HG03095 (cell line): ENCODE measurements around the gene EXOC6B.

Experiments
- ATAC-seq: cut with Tn5 transposase; IDR thresholded peaks from one replicate; pipeline ENCODE4 v1.9.1; 2021; ENCODE audit warnings: moderate library complexity; ENCODE audit not compliant: unreplicated experiment

The EXOC6B gene

DNA sequence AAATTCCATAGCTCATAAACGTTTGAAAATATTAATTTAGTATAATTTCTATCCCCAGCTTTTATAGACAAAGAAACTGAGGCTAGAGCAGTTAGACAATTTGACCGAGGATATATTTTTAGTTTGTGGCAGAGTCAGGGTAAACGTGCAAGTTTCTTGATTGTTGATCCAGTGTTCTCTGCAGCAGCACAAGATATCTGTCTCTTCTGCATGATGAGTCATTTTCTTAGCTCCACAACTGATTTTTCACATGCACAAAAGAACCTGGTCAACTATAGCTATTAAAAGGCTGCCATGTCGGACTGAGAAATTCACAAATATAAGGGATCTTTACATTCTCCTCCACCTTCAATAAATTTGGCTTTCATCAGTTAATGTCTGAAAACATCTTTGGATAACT is 534.8 kb downstream of the EXOC6B start:
- no peak for ATAC-seq

GRCh38 chr2:72289736-72290135 is 536.1 kb downstream of the EXOC6B start:
- ATAC-seq = no peak

GRCh38 chr2:72289283-72289682 is 536.5 kb downstream of the EXOC6B start:
- no peak for ATAC-seq

- ATAC-seq = no peak
Measured at GRCh38 chr2:72278046-72278445, 547.8 kb downstream of the EXOC6B start.

DNA sequence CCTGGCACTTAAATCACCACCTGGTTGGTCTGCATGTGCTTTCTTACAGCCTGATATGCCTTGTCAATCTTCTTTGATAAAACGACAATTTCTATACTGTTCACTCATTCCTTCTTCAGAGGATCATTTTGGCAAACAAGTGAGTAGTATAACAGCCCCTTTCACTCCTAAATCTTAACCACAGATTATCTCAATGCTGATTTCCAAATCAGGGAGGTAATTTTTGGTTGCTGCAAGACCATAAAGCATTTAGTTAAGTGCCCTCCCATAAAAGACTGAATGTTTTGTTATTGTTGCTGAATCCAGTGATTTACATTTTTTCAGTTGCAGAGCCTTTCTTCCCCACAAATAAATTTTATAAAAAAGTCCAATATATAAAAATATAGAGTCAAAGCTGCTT is 549.0 kb downstream of the EXOC6B start:
- no peak for ATAC-seq

DNA sequence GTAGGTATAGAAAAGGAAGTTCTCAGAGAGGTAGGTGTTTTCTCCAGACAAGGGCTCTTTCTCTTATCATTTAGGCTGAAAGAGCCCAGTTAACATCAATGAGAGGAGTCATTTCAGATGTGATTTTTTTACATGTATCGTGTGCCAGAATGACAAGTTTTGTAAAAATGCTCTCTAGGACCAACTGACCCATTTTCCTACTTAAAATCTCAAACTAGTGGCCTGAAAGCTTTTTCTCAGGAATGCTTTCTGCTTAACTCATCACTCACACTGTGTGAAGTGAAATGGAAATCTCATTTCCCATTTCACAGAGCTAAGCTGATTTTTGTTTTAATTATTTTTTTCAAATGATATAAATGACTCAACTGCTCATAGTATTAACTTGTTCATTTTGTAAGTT is 549.5 kb downstream of the EXOC6B start:
- no peak for ATAC-seq

DNA sequence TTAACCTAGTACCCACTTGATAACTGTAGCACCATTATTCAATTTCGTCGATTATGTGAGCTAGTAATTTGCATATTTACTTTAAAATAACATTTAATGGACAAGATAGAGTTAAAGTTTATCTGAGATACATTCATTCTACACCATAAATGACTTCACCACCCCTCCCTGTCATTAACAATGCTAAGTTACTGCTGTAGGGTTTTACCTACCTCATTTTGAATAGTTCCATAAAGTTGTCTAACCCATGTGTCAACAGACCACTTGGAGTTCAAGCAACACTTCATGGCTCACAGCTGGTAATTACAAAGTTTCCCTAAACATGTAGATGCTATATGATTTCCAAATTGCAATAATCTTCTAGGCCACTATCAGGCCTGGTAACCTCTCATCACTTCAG is 550.7 kb downstream of the EXOC6B start:
- no peak for ATAC-seq

DNA sequence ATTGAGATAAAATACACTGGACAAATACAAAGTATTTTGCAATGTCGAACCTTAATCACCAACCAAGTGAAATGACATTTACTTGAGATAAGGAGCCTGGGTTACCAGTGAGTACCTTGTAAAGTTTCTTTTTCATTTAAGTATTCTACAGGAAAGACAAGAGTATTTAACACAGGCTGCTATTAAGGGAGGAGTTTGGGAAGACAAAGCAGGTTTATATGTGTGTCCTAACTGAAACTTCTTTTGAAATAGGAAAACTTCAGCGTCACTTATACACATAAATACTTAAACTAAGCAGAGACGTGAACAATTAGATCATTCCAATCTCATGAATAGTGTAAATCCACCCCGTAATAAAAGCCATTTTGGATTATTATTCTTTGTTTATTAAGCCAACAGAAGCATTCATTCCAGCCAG is 551.4 kb downstream of the EXOC6B start:
- no peak for ATAC-seq

DNA sequence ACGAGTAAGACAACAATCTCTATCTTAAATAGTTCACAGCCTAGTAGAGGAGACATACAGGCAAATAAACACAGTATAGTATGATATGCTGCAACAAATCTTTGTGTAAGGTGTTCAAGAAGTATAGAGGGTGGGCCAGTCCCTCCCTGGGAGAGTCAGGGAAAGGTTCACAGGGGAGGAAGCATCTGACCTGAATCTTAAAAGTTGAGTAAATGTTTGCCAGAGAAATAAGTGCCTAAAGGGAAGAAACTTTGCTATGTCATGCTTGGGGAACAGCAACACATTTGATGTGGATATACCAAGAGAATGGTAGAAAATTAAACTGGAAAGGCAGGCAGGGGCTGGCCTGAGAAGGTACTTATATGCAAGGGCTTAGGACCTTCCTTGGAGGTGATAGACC is 552.4 kb downstream of the EXOC6B start:
- ATAC-seq = no peak

- no peak for ATAC-seq
Measured at GRCh38 chr2:72271766-72272641, 553.8 kb downstream of the EXOC6B start.

DNA sequence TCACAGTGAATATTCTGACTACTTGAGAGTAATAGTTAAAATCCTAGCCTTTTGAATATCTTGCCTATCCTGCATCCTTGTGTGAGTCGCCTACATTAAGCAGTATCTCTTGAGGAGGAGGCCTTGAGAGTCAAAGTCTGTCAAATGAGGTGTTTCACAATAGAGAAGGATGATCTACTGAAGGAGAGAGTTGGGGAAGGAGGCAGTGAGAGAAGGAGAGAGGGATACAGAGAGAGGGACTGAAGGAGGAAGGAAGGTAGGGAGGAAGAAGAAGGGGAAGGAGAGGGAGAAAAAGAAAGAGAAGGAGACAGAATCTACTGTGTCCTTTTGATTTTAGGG is 554.6 kb downstream of the EXOC6B start:
- ATAC-seq = no peak

DNA sequence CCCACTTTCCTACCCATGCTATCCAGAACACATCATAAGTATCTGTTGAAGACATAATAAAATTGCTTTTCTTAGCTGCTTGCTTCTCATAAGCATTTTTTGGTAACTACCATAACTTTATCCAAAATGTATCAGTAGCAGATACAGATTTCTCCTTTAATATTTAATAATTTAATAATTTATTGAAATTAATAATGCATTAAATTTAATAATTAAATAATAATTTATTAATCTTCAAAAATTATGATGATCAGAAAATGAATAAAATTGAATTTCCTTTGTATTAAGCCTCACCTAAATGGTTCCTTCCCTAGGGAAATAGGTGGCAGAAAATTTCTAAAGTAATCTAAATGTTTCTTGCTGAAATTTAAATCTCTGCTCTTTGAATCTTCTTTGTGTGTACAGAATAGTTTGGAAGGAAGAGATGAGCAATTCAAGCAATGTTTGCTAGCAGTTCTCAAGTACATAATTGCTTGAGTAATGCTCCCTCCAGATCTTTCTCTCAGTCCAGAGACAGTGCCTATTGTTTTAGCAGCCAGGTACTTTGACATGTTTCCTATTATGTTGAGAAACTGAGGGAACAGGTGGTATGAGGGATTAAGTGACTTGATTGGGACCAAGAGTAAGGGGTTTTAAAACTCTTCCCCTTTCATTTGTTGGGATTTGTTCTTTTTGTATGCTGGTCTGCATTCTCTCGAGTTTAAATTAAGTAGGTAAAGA is 555.1 kb downstream of the EXOC6B start:
- ATAC-seq = no peak

DNA sequence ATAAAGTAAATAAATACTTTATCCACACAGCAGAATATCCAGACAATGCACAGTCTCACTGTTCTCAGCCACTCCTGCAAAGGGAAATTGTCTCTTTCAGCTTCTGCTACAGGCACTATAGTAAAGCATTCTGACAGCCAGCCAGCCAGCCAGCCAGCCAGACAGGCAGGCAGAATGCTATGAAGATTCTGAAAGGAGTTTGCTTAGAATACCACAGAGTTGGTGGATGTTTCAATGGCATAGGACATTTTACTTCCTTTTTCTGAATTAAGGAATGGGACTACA is 562.1 kb downstream of the EXOC6B start:
- ATAC-seq = no peak

- no peak for ATAC-seq
Measured at GRCh38 chr2:72263043-72263775, 562.6 kb downstream of the EXOC6B start.

DNA sequence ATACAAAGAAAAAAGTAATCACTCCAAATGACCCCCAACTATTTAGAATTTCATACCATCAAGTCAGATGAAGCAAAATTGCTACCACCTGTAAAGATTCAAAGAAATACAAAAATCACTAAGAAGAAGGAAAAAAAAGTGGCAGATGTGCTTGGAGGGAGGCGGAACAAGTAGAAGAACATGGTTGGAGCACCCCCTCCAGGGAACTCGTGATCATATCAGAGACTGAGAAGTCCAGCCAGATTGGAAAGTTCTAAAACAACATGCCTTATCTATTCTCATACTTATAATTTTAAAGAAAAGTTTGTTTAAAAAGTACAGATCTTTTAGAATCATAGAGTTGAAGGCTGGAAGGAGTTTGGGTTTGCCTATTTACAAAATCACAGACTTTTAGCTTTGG is 564.8 kb downstream of the EXOC6B start:
- no peak for ATAC-seq

GRCh38 chr2:72255540-72255939 is 570.3 kb downstream of the EXOC6B start:
- no peak for ATAC-seq

DNA sequence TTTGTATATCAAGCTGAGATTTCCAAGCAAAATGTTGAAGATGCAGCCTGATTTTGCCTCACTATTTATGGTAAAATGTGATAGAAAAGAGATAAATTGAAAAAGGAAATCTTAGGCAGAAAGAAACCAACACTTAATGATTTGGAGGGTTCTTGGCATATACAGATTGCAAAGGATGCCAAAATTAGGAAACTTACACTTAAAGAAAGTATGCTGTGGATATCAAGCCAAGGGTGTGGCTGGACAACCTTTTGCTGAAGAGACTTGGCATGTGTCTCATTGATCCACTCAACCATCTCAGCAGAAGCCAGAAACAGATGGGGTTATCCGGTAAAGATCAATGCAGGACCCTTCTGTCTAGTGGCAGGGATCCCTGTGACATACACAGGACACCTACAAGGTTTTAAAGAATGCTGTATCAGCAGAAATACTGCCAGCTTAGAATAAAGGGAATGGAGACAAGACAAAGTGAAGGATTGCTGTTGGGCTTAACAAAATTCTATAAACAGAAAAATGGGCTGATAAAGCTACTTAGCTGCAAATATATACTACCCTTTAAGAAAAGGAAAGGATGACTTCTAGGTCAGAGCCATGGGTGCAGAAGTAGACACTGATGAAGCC is 570.9 kb downstream of the EXOC6B start:
- no peak for ATAC-seq

GRCh38 chr2:72238311-72238710 is 587.5 kb downstream of the EXOC6B start:
- no peak for ATAC-seq

DNA sequence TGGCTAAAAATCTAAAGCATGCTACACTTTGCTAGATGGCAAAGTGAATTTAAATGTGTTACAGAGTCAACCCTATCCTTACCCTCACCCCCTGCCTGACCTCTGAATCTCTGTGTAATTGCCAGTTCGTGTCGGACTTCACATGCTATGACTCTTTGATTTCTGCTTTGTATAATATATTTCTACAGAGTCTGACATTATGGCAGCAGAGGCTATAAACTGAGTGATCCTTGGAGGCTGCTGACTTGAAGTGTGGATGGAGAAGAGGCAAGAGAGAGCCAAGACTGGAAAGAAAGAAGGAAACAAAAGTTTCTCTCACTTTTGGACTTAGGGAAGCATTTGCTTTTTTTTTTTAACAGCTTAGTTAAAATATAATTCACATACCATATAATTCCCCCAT is 588.3 kb downstream of the EXOC6B start:
- ATAC-seq = no peak

DNA sequence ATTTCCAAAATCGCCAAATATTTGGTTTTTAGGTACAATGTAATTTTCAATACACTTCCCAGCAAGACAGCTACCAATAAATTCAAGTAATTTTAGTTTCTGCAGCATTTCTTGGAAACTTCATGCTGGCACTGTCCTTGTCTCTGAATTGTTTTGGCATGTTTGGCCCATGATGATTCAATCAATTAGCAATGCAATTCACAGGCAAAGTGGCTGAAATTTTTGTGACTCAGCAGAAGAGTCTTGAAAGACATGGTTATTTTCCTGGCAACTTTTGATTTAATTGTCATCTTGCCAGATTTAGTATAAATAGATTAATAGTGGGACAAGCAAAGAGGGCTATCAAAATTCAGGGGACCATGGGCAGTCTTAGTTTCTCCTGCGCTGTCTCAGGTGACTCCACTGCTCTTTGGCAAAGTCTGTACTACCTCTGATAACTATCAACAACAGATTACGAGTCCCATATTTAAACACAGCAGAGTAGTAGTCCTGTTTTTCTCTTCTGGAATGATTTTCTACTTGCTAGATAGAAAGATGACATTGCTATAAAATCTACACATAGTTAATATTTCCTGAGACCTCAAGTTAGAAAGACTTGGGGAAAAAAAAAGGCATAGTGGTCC is 589.3 kb downstream of the EXOC6B start:
- no peak for ATAC-seq
